Glutamatergic neuron (in vitro differentiated cells): ENCODE data around the gene SOX3. TPM values are rescaled to one million over a fixed set of nuclear protein-coding genes. Genes with fewer than 3 reads are reported as not detected.

Source experiments
- DNase-seq: peaks from one replicate; pipeline ENCODE4 v3.0.0; 2022
- H3K27ac Mint-ChIP-seq: one replicate; pipeline ENCODE4 v1.8.0; 2020; ENCODE audit warnings: mild to moderate bottlenecking, mixed read lengths, inconsistent platforms; ENCODE audit not compliant: unreplicated experiment
- H3K27me3 Mint-ChIP-seq: one replicate; pipeline ENCODE4 v1.8.0; 2020; ENCODE audit warnings: mild to moderate bottlenecking, moderate library complexity, mixed read lengths, inconsistent platforms; ENCODE audit not compliant: unreplicated experiment
- H3K36me3 Mint-ChIP-seq: one replicate; pipeline ENCODE4 v1.8.0; 2020; ENCODE audit warnings: mild to moderate bottlenecking, mixed read lengths, inconsistent platforms; ENCODE audit not compliant: unreplicated experiment
- H3K4me1 Mint-ChIP-seq: one replicate; pipeline ENCODE4 v1.8.0; 2020; ENCODE audit warnings: mild to moderate bottlenecking, low read depth, mixed read lengths, inconsistent platforms; ENCODE audit not compliant: unreplicated experiment
- H3K4me3 Mint-ChIP-seq: one replicate; pipeline ENCODE4 v1.8.0; 2020; ENCODE audit warnings: mild to moderate bottlenecking, mixed read lengths, inconsistent platforms; ENCODE audit not compliant: unreplicated experiment
- H3K9me3 Mint-ChIP-seq: one replicate; pipeline ENCODE4 v1.8.0; 2020; ENCODE audit warnings: mild to moderate bottlenecking, moderate library complexity, mixed read lengths, inconsistent platforms; ENCODE audit not compliant: unreplicated experiment
- CTCF ChIP-seq: fragments of 200-600 bp; sonication (generic); IDR thresholded peaks from one replicate; pipeline ENCODE4 v1.5.0; 2021; ENCODE audit not compliant: partially characterized antibody, unreplicated experiment
- total RNA-seq: library from RNA; stranded (reverse); fragmentation: NEBNext Ultra II Directional; extraction: Animal tissue kit (Norgen Biotek cat#: 25700); gene quantifications from one replicate; pipeline ENCODE4 v1.2.1, GENCODE V29; 2021; ENCODE audit not compliant: unreplicated experiment

Gene SOX3
- total RNA-seq, 1 donor from 2014 or later, result 0.71 TPM

- peaks cover 6% of the 10 kb centered on the region for H3K27me3 Mint-ChIP-seq
Measured at GRCh38 chrX:140500441-140500840, 4.4 kb downstream of the SOX3 start.

GRCh38 chrX:140495739-140496138 lies 9.1 kb downstream of the SOX3 start:
- TF ChIP-seq CTCF, result no peak

More at GRCh38 chrX:140500441-140500840, 4.4 kb downstream of the SOX3 start:
- H3K4me1 Mint-ChIP-seq, result no peaks in the 10 kb centered on the region
- no peak overlapping the region for H3K27ac Mint-ChIP-seq
- no peak for TF ChIP-seq CTCF
- H3K9me3 Mint-ChIP-seq, result no peaks in the 10 kb centered on the region
- peaks cover 3% of the 10 kb centered on the region for H3K36me3 Mint-ChIP-seq
- no peak for DNase-seq
- no peak overlapping the region for H3K4me3 Mint-ChIP-seq

GRCh38 chrX:140492066-140492994 lies 12.5 kb downstream of the SOX3 start:
- Mint-ChIP-seq H3K27me3 (no peaks in the 10 kb centered on the region), H3K27ac (no peak overlapping the region), H3K4me3 (no peak overlapping the region), H3K36me3 (no peaks in the 10 kb centered on the region), H3K9me3 (no peaks in the 10 kb centered on the region), H3K4me1 (no peaks in the 10 kb centered on the region)
- DNase-seq, result no peak
- TF ChIP-seq CTCF, result no peak

More at GRCh38 chrX:140495739-140496138, 9.1 kb downstream of the SOX3 start:
- Mint-ChIP-seq H3K27me3 (no peaks in the 10 kb centered on the region), H3K27ac (no peak overlapping the region), H3K4me1 (no peaks in the 10 kb centered on the region), H3K9me3 (no peaks in the 10 kb centered on the region), H3K36me3 (peaks cover 3% of the 10 kb centered on the region), H3K4me3 (no peak overlapping the region)
- DNase-seq, result no peak

GRCh38 chrX:140480765-140481164 lies 24.1 kb downstream of the SOX3 start:
- Mint-ChIP-seq H3K27ac (no peak overlapping the region), H3K4me3 (no peak overlapping the region), H3K27me3 (no peaks in the 10 kb centered on the region), H3K36me3 (no peaks in the 10 kb centered on the region), H3K9me3 (no peaks in the 10 kb centered on the region), H3K4me1 (no peaks in the 10 kb centered on the region)
- DNase-seq, result no peak
- no peak for TF ChIP-seq CTCF

GRCh38 chrX:140477987-140478386 lies 26.9 kb downstream of the SOX3 start:
- Mint-ChIP-seq H3K27me3 (no peaks in the 10 kb centered on the region), H3K36me3 (no peaks in the 10 kb centered on the region), H3K4me3 (no peak overlapping the region), H3K9me3 (peaks cover 4% of the 10 kb centered on the region), H3K4me1 (no peaks in the 10 kb centered on the region), H3K27ac (no peak overlapping the region)
- no peak for TF ChIP-seq CTCF
- no peak for DNase-seq
